ENCODE data around the gene AFF1.

The AFF1 gene

GRCh38 chr4:86917212-86918039 is 17.4 kb upstream of the AFF1 start:
- H4K20me1 ChIP-seq (ENCODE audit: low read depth, low read length): no peaks in the 10 kb centered on the region
- H3K36me3 ChIP-seq (ENCODE audit: low read length): no peaks in the 10 kb centered on the region
- no peaks in the 10 kb centered on the region for H3K9me3 ChIP-seq (ENCODE audit: insufficient read depth, low read length)
- H3K4me2 ChIP-seq (ENCODE audit: low read depth, low read length, poor library complexity, severe bottlenecking): no peak overlapping the region
- TF ChIP-seq, protein P1, sequence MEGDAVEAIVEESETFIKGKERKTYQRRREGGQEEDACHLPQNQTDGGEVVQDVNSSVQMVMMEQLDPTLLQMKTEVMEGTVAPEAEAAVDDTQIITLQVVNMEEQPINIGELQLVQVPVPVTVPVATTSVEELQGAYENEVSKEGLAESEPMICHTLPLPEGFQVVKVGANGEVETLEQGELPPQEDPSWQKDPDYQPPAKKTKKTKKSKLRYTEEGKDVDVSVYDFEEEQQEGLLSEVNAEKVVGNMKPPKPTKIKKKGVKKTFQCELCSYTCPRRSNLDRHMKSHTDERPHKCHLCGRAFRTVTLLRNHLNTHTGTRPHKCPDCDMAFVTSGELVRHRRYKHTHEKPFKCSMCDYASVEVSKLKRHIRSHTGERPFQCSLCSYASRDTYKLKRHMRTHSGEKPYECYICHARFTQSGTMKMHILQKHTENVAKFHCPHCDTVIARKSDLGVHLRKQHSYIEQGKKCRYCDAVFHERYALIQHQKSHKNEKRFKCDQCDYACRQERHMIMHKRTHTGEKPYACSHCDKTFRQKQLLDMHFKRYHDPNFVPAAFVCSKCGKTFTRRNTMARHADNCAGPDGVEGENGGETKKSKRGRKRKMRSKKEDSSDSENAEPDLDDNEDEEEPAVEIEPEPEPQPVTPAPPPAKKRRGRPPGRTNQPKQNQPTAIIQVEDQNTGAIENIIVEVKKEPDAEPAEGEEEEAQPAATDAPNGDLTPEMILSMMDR (IDR thresholded peaks at IDR 0.05; ENCODE audit: insufficient read depth, low read length, poor library complexity, severe bottlenecking): no peak
- TF ChIP-seq EZH2phosphoT487 (conservative IDR thresholded peaks at IDR 0.05; ENCODE audit: low read length): no peak
- H3K27me3 ChIP-seq (ENCODE audit: low read length): no peaks in the 10 kb centered on the region
- no peak overlapping the region for H3K9ac ChIP-seq (ENCODE audit: low read length)
- no peak overlapping the region for H3K27ac ChIP-seq (ENCODE audit: low read depth, low read length)
- H3K9me2 ChIP-seq (replicated peaks; ENCODE audit: insufficient read depth, low read length): no peaks in the 10 kb centered on the region
- no peak overlapping the region for H2AFZ ChIP-seq (ENCODE audit: low read depth, low read length, severe bottlenecking)
- no peak overlapping the region for H3K4me3 ChIP-seq (ENCODE audit: insufficient read depth, low read length, poor library complexity, severe bottlenecking)
- H3K79me2 ChIP-seq (ENCODE audit: insufficient read depth, low read length): no peaks in the 10 kb centered on the region
- H3F3A ChIP-seq (ENCODE audit: insufficient read depth): no peaks in the 10 kb centered on the region

DNA sequence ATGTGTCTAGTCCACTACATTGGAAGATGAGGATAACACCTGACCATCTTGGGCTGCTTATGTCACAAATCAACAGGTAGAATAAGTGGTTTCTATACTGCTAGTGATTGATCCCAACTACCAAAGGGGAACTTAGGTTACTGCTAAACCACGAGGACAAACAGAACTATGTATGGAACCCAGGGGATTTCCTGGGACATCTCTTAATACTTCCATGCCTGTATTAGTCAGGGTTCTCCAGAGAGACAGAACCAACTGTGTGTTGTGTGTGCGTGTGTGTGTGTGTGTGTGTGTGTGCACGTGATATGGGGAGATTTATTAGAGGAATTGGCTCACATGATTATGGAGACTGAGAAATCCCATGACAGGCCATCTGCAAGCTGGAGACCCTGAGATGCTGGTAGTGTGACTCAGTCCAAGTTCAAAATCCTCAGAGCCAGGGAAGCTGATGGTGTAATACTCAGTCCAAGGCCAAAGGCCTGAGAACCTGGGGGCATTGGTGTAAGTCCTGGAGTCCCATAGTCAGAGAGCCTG is 16.2 kb upstream of the AFF1 start:
- H3K9me3 ChIP-seq (ENCODE audit: insufficient read depth, low read length): no peaks in the 10 kb centered on the region
- H3F3A ChIP-seq (ENCODE audit: insufficient read depth): no peaks in the 10 kb centered on the region
- no peaks in the 10 kb centered on the region for H3K9me2 ChIP-seq (replicated peaks; ENCODE audit: insufficient read depth, low read length)
- no peak overlapping the region for H3K4me2 ChIP-seq (ENCODE audit: low read depth, low read length, poor library complexity, severe bottlenecking)
- H3K27me3 ChIP-seq (ENCODE audit: low read length): no peaks in the 10 kb centered on the region
- H3K9ac ChIP-seq (ENCODE audit: low read length): no peak overlapping the region
- H3K79me2 ChIP-seq (ENCODE audit: insufficient read depth, low read length): no peaks in the 10 kb centered on the region
- H3K36me3 ChIP-seq (ENCODE audit: low read length): no peaks in the 10 kb centered on the region
- H3K27ac ChIP-seq (ENCODE audit: low read depth, low read length): no peak overlapping the region
- no peaks in the 10 kb centered on the region for H4K20me1 ChIP-seq (ENCODE audit: low read depth, low read length)
- no peak overlapping the region for H2AFZ ChIP-seq (ENCODE audit: low read depth, low read length, severe bottlenecking)
- TF ChIP-seq, protein P1 (IDR thresholded peaks at IDR 0.05; ENCODE audit: insufficient read depth, low read length, poor library complexity, severe bottlenecking): no peak
- TF ChIP-seq EZH2phosphoT487 (conservative IDR thresholded peaks at IDR 0.05; ENCODE audit: low read length): no peak
- no peak overlapping the region for H3K4me3 ChIP-seq (ENCODE audit: insufficient read depth, low read length, poor library complexity, severe bottlenecking)

DNA sequence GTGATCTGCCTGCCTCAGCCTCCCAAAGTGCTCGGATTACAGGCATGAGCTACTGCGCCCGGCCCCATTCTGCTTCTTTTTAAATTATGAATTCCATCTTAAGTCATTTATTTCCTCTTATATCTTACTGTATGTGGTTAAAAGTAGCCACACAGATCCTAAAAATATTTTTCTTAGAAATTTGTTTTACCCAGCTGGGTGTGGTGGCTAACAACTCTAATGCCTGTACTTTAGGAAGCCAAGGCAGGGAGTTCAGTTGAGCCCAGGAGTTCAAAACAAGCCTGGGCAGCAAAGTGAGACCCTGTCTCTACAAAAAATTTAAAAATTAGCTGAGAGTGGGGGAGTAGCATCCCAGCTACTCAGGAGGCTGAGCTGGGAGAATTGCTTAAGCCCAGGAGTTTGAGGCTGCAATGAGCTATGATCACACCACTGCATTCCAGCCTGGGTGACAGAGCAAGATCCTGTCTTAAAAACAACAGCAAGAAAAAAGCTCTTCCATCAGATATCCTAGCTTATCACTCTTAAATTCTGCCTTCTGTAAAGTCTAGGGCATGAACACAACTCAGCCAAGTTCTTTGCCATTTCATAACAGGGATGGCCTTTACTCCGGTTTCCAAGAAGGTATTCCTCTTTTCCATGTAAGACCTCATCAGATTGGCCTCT is 15.1 kb upstream of the AFF1 start:
- TF ChIP-seq EZH2phosphoT487 (conservative IDR thresholded peaks at IDR 0.05; ENCODE audit: low read length): no peak
- no peak overlapping the region for H3K9ac ChIP-seq (ENCODE audit: low read length)
- no peak overlapping the region for H3K4me3 ChIP-seq (ENCODE audit: insufficient read depth, low read length, poor library complexity, severe bottlenecking)
- no peaks in the 10 kb centered on the region for H4K20me1 ChIP-seq (ENCODE audit: low read depth, low read length)
- H3K4me2 ChIP-seq (ENCODE audit: low read depth, low read length, poor library complexity, severe bottlenecking): no peak overlapping the region
- no peak overlapping the region for H2AFZ ChIP-seq (ENCODE audit: low read depth, low read length, severe bottlenecking)
- H3K27ac ChIP-seq (ENCODE audit: low read depth, low read length): no peak overlapping the region
- no peaks in the 10 kb centered on the region for H3K27me3 ChIP-seq (ENCODE audit: low read length)
- no peaks in the 10 kb centered on the region for H3K9me2 ChIP-seq (replicated peaks; ENCODE audit: insufficient read depth, low read length)
- H3K79me2 ChIP-seq (ENCODE audit: insufficient read depth, low read length): no peaks in the 10 kb centered on the region
- no peaks in the 10 kb centered on the region for H3K36me3 ChIP-seq (ENCODE audit: low read length)
- H3K9me3 ChIP-seq (ENCODE audit: insufficient read depth, low read length): no peaks in the 10 kb centered on the region
- no peaks in the 10 kb centered on the region for H3F3A ChIP-seq (ENCODE audit: insufficient read depth)
